Measurements from ENCODE around the gene FYCO1. TPM values are rescaled to one million over a fixed set of nuclear protein-coding genes. Genes with fewer than 3 reads are reported as not detected.

Gene FYCO1
- total and polyA plus RNA-seq, 2 donors (not counting 1 experiment from before 2014, with no cell fraction given), result 19.2 to 82.2 TPM

DNA sequence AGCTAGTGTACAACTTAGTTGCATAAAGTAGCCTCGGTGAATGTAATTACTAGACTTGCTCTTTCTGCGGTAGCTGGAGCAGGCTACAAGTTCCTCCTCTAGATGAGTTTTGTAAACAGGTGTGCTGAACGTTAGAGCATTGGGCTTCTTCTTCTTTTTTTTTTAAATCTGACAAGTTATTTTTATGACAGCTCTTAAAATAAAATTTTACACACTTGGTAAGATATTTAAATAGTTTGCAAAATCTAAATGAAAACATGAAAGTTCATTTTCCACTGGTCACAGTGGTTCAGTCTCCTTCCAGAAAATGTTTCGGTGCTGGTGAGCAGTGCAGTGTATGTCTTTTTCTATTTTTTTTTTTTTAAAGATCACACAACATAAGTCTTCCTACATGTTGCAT is 106.3 kb downstream of the FYCO1 start:
- H3K27ac ChIP-seq (ENCODE audit: insufficient read depth, low read length), result no peak overlapping the region
- no peaks in the 10 kb centered on the region for H3K36me3 ChIP-seq (ENCODE audit: control insufficient read depth, insufficient read depth, low read length)
- H3K4me3 ChIP-seq (replicated peaks in 1 of 4; ENCODE audit: control extremely low read depth in 1 of 4, insufficient read depth in 1 of 4, low read depth in 3 of 4, low read length in 4 of 4), result no peak overlapping the region
- no peaks in the 10 kb centered on the region for H3K9me3 ChIP-seq (ENCODE audit: control insufficient read depth, insufficient read depth, low read depth, low read length)
- H3K4me1 ChIP-seq (ENCODE audit: control insufficient read depth, extremely low read depth, insufficient read depth, low read length), result no peaks in the 10 kb centered on the region
- no peak overlapping the region for H3K9ac ChIP-seq (ENCODE audit: insufficient read depth, low read length)
- H3K79me2 ChIP-seq (ENCODE audit: control insufficient read depth, insufficient read depth, low read length), result no peaks in the 10 kb centered on the region
- no peak overlapping the region for H3K4me2 ChIP-seq (ENCODE audit: extremely low read depth, insufficient read depth, low read length)
- H3K27me3 ChIP-seq (ENCODE audit: control insufficient read depth, insufficient read depth, low read length), result peaks cover 12% of the 10 kb centered on the region
- no peak overlapping the region for H2AFZ ChIP-seq (ENCODE audit: low read length)
- no peaks in the 10 kb centered on the region for H4K20me1 ChIP-seq (ENCODE audit: control insufficient read depth, extremely low read depth, insufficient read depth, low read length)
- TF ChIP-seq EZH2 (IDR thresholded peaks at IDR 0.05; ENCODE audit: low read length, missing control alignments), result no peak
- TF ChIP-seq, protein P1, sequence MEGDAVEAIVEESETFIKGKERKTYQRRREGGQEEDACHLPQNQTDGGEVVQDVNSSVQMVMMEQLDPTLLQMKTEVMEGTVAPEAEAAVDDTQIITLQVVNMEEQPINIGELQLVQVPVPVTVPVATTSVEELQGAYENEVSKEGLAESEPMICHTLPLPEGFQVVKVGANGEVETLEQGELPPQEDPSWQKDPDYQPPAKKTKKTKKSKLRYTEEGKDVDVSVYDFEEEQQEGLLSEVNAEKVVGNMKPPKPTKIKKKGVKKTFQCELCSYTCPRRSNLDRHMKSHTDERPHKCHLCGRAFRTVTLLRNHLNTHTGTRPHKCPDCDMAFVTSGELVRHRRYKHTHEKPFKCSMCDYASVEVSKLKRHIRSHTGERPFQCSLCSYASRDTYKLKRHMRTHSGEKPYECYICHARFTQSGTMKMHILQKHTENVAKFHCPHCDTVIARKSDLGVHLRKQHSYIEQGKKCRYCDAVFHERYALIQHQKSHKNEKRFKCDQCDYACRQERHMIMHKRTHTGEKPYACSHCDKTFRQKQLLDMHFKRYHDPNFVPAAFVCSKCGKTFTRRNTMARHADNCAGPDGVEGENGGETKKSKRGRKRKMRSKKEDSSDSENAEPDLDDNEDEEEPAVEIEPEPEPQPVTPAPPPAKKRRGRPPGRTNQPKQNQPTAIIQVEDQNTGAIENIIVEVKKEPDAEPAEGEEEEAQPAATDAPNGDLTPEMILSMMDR (conservative IDR thresholded peaks at IDR 0.05 in 1 of 2, IDR thresholded peaks at IDR 0.05 in 1 of 2; ENCODE audit: low read depth in 1 of 2, low read length in 2 of 2), result no peak
- DNase-seq (ENCODE audit: low read depth in 2 of 2), result no peak

GRCh38 chr3:45887759-45888511 is 107.7 kb downstream of the FYCO1 start:
- no peaks in the 10 kb centered on the region for H4K20me1 ChIP-seq (ENCODE audit: control insufficient read depth, extremely low read depth, insufficient read depth, low read length)
- DNase-seq (ENCODE audit: low read depth in 2 of 2), result peak in 1 of 2 donors; percentile 11
- TF ChIP-seq EZH2 (IDR thresholded peaks at IDR 0.05; ENCODE audit: low read length, missing control alignments), result no peak
- TF ChIP-seq, protein P1 (conservative IDR thresholded peaks at IDR 0.05 in 1 of 2, IDR thresholded peaks at IDR 0.05 in 1 of 2; ENCODE audit: low read depth in 1 of 2, low read length in 2 of 2), result no peak
- no peak overlapping the region for H3K4me3 ChIP-seq (replicated peaks in 1 of 4; ENCODE audit: control extremely low read depth in 1 of 4, insufficient read depth in 1 of 4, low read depth in 3 of 4, low read length in 4 of 4)
- no peaks in the 10 kb centered on the region for H3K9me3 ChIP-seq (ENCODE audit: control insufficient read depth, insufficient read depth, low read depth, low read length)
- no peaks in the 10 kb centered on the region for H3K4me1 ChIP-seq (ENCODE audit: control insufficient read depth, extremely low read depth, insufficient read depth, low read length)
- H3K36me3 ChIP-seq (ENCODE audit: control insufficient read depth, insufficient read depth, low read length), result no peaks in the 10 kb centered on the region
- no peak overlapping the region for H2AFZ ChIP-seq (ENCODE audit: low read length)
- no peak overlapping the region for H3K4me2 ChIP-seq (ENCODE audit: extremely low read depth, insufficient read depth, low read length)
- H3K79me2 ChIP-seq (ENCODE audit: control insufficient read depth, insufficient read depth, low read length), result no peaks in the 10 kb centered on the region
- peaks cover 16% of the 10 kb centered on the region for H3K27me3 ChIP-seq (ENCODE audit: control insufficient read depth, insufficient read depth, low read length)
- H3K9ac ChIP-seq (ENCODE audit: insufficient read depth, low read length), result no peak overlapping the region
- H3K27ac ChIP-seq (ENCODE audit: insufficient read depth, low read length), result no peak overlapping the region

DNA sequence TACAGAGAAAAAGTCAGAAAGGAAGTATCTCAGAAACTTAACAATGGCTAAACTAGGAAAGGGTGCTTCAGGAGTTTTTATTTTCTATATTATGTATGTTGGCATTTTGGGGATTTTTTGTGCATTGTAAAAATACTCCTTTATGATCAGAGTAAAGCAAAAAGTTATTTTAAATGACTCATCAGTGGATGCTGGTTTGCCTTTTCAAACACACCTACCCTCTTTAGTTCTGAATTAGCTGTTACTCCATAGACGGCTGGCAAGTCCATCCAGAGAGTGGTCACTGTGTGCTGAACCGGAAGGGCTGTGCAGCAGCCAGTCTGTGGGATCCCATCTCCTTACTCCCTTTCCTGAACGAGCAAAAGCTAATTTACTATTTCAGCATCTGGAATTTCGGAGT is 108.3 kb downstream of the FYCO1 start:
- Histone ChIP-seq H3K27me3 (ENCODE audit: control insufficient read depth, insufficient read depth, low read length) (peaks cover 16% of the 10 kb centered on the region), H3K4me3 (replicated peaks in 1 of 4; ENCODE audit: control extremely low read depth in 1 of 4, insufficient read depth in 1 of 4, low read depth in 3 of 4, low read length in 4 of 4) (no peak overlapping the region), H3K4me1 (ENCODE audit: control insufficient read depth, extremely low read depth, insufficient read depth, low read length) (no peaks in the 10 kb centered on the region), H3K9me3 (ENCODE audit: control insufficient read depth, insufficient read depth, low read depth, low read length) (no peaks in the 10 kb centered on the region), H2AFZ (ENCODE audit: low read length) (no peak overlapping the region), H3K79me2 (ENCODE audit: control insufficient read depth, insufficient read depth, low read length) (no peaks in the 10 kb centered on the region), H3K4me2 (ENCODE audit: extremely low read depth, insufficient read depth, low read length) (no peak overlapping the region), H3K9ac (ENCODE audit: insufficient read depth, low read length) (no peak overlapping the region), H3K27ac (ENCODE audit: insufficient read depth, low read length) (no peak overlapping the region), H4K20me1 (ENCODE audit: control insufficient read depth, extremely low read depth, insufficient read depth, low read length) (no peaks in the 10 kb centered on the region), H3K36me3 (ENCODE audit: control insufficient read depth, insufficient read depth, low read length) (no peaks in the 10 kb centered on the region)
- DNase-seq (ENCODE audit: low read depth in 2 of 2), result peak in 1 of 2 donors; percentile 6
- TF ChIP-seq, protein P1 (conservative IDR thresholded peaks at IDR 0.05 in 1 of 2, IDR thresholded peaks at IDR 0.05 in 1 of 2; ENCODE audit: low read depth in 1 of 2, low read length in 2 of 2), result no peak

All from fibroblast of lung (primary cell).